OCI-LY1 (cell line): ENCODE data around the gene IL17RD.

Experiments used
- H2AFZ ChIP-seq: fragments of 200-600 bp; sonication (generic), shearing (Covaris generic); 2 replicates; pipeline ENCODE4 v1.6.0; 2014; ENCODE audit warnings: antibody characterized with exemption, mild to moderate bottlenecking, low read length
- H3F3A ChIP-seq: fragments of 200-600 bp; sonication (generic), shearing (Covaris generic); 2 replicates; pipeline ENCODE4 v1.6.0; 2014; ENCODE audit warnings: mild to moderate bottlenecking, antibody characterized with exemption, low read length, moderate library complexity; ENCODE audit not compliant: insufficient read depth
- H3K27ac ChIP-seq: fragments of 200-600 bp; sonication (generic); 2 replicates; pipeline ENCODE4 v1.5.1; 2014; ENCODE audit warnings: low read length, mixed run types, mild to moderate bottlenecking, low read depth; ENCODE audit not compliant: poor library complexity, severe bottlenecking
- H3K27me3 ChIP-seq: fragments of 200-600 bp; sonication (generic); 2 replicates; pipeline ENCODE4 v1.6.0; 2014; ENCODE audit warnings: antibody characterized with exemption, mild to moderate bottlenecking, low read length, moderate library complexity; ENCODE audit not compliant: insufficient read depth
- H3K36me3 ChIP-seq: fragments of 200-600 bp; sonication (generic); 2 replicates; pipeline ENCODE4 v1.6.1; 2014; ENCODE audit warnings: mild to moderate bottlenecking, antibody characterized with exemption, low read length, moderate library complexity, mixed read lengths; ENCODE audit not compliant: insufficient read depth
- H3K4me1 ChIP-seq: fragments of 200-600 bp; sonication (generic); 2 replicates; pipeline ENCODE4 v1.5.1; 2014; ENCODE audit warnings: mild to moderate bottlenecking, low read length, moderate library complexity; ENCODE audit not compliant: insufficient read depth, severe bottlenecking
- H3K4me2 ChIP-seq: fragments of 200-600 bp; sonication (generic), shearing (Covaris generic); 2 replicates; pipeline ENCODE4 v1.6.1; 2014; ENCODE audit warnings: low read length
- H3K4me3 ChIP-seq: fragments of 200-600 bp; sonication (generic); 2 replicates; pipeline ENCODE4 v1.5.1; 2014; ENCODE audit warnings: low read length, low read depth, mild to moderate bottlenecking, mixed read lengths; ENCODE audit not compliant: poor library complexity, severe bottlenecking
- H3K79me2 ChIP-seq: fragments of 200-600 bp; shearing (Covaris generic); 2 replicates; pipeline ENCODE4 v1.6.1; 2016; ENCODE audit warnings: mixed run types, low read length, mixed read lengths; ENCODE audit not compliant: insufficient read depth
- H3K9ac ChIP-seq: fragments of 200-600 bp; sonication (generic), shearing (Covaris generic); 2 replicates; pipeline ENCODE4 v1.6.1; 2014; ENCODE audit warnings: mild to moderate bottlenecking, low read length, mixed read lengths
- H3K9me2 ChIP-seq: fragments of 200-600 bp; sonication (generic), shearing (Covaris generic); 2 replicates; pipeline ENCODE4 v1.6.1; 2014; ENCODE audit warnings: low read depth, mild to moderate bottlenecking, low read length, mixed read lengths
- H3K9me3 ChIP-seq: fragments of 200-600 bp; shearing (Covaris generic); 2 replicates; pipeline ENCODE4 v1.6.1; 2014; ENCODE audit warnings: low read length, mixed read lengths
- H4K20me1 ChIP-seq: fragments of 200-600 bp; sonication (generic), shearing (Covaris generic); 2 replicates; pipeline ENCODE4 v1.6.0; 2016; ENCODE audit warnings: mild to moderate bottlenecking, low read length; ENCODE audit not compliant: insufficient read depth
- CTCF ChIP-seq: fragments of 200-600 bp; sonication (generic), shearing (Covaris generic); IDR thresholded peaks from 2 replicates; pipeline ENCODE4 v1.5.1; 2017; ENCODE audit warnings: mild to moderate bottlenecking, antibody characterized with exemption, low read length, moderate library complexity, mixed read lengths
- EZH2 ChIP-seq: fragments of 200-600 bp; sonication (generic), shearing (Covaris generic); IDR thresholded peaks from 2 replicates; pipeline ENCODE4 v1.8.0; 2017; ENCODE audit warnings: borderline replicate concordance, mixed run types, mild to moderate bottlenecking, antibody characterized with exemption, low read length, moderate library complexity, mixed read lengths

The IL17RD gene

DNA sequence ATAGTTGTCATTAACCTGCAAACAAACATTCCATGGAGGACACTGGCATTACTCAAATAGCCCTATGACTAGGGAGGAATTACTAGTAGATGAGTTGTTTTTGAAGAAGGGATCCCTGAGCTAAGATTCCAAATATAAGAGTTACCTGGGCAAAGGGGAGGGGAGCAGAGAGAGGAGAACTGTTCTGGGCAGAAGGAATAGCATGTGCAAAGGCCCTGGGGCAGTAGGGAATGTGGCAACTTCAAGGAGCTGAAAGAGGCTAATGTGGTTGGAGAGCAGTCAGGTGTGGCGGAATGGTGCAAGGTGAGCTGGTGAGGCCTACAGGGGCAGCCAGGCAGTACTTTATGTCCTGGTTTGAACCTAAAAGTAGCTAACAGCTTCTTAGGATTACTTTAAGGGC is 5.8 kb upstream of the IL17RD start:
- H3F3A ChIP-seq: no peaks in the 10 kb centered on the region
- no peak for TF ChIP-seq EZH2
- TF ChIP-seq CTCF: no peak
- H3K27me3 ChIP-seq: no peaks in the 10 kb centered on the region
- no peaks in the 10 kb centered on the region for H3K36me3 ChIP-seq
- H3K9ac ChIP-seq: no peak overlapping the region
- H3K79me2 ChIP-seq: no peaks in the 10 kb centered on the region
- no peaks in the 10 kb centered on the region for H3K9me3 ChIP-seq
- no peak overlapping the region for H3K27ac ChIP-seq
- no peak overlapping the region for H3K4me3 ChIP-seq
- H3K4me2 ChIP-seq: no peak overlapping the region
- no peaks in the 10 kb centered on the region for H4K20me1 ChIP-seq
- no peak overlapping the region for H2AFZ ChIP-seq
- H3K9me2 ChIP-seq: no peaks in the 10 kb centered on the region
- peaks cover 17% of the 10 kb centered on the region for H3K4me1 ChIP-seq

GRCh38 chr3:57169872-57170623 is 4.9 kb upstream of the IL17RD start:
- Histone ChIP-seq H3K36me3 (no peaks in the 10 kb centered on the region), H3K4me3 (peak overlapping the region; percentile 62), H2AFZ (0 out of 2 replicates have a peak overlapping the region, but pooled peaks have one; percentile 38), H4K20me1 (no peaks in the 10 kb centered on the region), H3F3A (no peaks in the 10 kb centered on the region), H3K79me2 (no peaks in the 10 kb centered on the region), H3K9ac (peak overlapping the region; percentile 52), H3K9me2 (no peaks in the 10 kb centered on the region), H3K27ac (no peak overlapping the region), H3K4me1 (peaks cover 18% of the 10 kb centered on the region), H3K4me2 (peak overlapping the region; percentile 79), H3K27me3 (no peaks in the 10 kb centered on the region), H3K9me3 (no peaks in the 10 kb centered on the region)
- TF ChIP-seq EZH2: no peak
- peak; percentile 97 for TF ChIP-seq CTCF

DNA sequence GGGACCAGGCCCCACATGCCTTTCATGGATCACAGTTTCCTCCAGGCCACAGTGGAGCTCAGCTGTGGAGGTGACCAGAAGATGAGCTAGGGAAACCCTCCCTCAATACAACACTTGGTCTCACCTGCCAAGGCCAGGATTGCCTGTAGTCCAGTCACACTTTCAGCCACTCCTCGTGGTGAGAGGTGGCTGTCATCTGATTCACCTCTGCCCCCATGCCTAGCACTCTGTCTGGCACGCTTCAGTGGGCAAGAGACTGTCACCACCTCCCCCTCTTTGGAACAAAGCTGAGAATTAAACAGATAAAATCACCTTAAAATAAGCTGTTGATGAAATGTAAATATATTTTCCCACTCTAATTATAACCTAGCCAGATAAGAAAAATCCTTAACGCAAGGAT is 4.0 kb upstream of the IL17RD start:
- Histone ChIP-seq H3K27me3 (no peaks in the 10 kb centered on the region), H3K4me3 (no peak overlapping the region), H3K4me2 (no peak overlapping the region), H4K20me1 (no peaks in the 10 kb centered on the region), H3K36me3 (no peaks in the 10 kb centered on the region), H3K4me1 (peaks cover 26% of the 10 kb centered on the region), H3K79me2 (no peaks in the 10 kb centered on the region), H3K9me2 (no peaks in the 10 kb centered on the region), H3F3A (no peaks in the 10 kb centered on the region), H3K9me3 (no peaks in the 10 kb centered on the region), H3K9ac (no peak overlapping the region), H3K27ac (no peak overlapping the region), H2AFZ (no peak overlapping the region)
- no peak for TF ChIP-seq CTCF
- TF ChIP-seq EZH2: no peak
